ENCODE measurements around the gene P2RY10. TPM values are rescaled to one million over a fixed set of nuclear protein-coding genes. Genes with fewer than 3 reads are reported as not detected.

P2RY10 gene
- total RNA-seq, 2 donors from 2014 or later: 0.33 TPM; not detected in 1

DNA sequence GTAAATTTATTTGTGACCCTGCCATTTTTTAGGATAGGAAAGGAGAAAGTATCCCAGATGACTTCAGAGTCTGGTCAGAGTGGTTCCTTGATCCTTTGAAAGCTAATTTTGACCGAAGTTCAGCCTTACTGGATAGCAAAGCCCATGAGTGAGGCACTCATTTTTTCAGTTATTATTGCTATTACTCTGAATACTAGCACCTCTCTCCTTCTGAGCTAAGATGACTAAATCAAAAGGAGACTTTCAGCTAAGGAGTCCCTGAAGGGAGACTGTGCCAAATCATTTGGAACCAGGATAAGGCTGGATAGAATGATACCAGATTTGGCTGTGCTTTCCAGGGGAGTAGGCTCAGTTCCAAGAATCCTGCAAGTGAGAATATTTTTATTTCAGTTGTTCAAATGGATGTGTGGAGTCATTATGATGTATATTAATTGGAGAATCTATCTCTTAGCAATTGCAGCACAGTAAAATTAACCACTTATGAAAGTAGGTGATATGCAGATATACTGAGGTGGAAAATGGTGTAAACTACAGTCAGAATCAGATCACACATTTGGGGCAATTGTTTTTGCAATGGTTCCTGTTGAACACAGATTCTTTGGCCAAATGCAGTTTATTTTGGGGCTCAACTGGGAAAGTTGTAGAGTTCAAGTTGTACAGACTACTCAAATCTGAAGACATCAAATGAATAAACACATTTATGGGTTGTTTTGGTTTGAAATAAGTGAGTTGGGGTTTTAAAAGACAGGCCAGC, 1.2 kb downstream of the P2RY10 start:
- Mint-ChIP-seq H3K4me1 (peaks cover 4% of the 10 kb centered on the region), H3K27ac (no peak overlapping the region), H3K27me3 (ENCODE audit: insufficient read depth) (no peaks in the 10 kb centered on the region), H3K36me3 (ENCODE audit: low read depth) (no peaks in the 10 kb centered on the region), H3K4me3 (no peak overlapping the region), H3K9me3 (peaks cover 52% of the 10 kb centered on the region)
- no peak for TF ChIP-seq CTCF (conservative IDR thresholded peaks at IDR 0.05)
- Histone ChIP-seq H3K27me3 (ENCODE audit: control insufficient read depth, insufficient read depth, low read length, poor library complexity, severe bottlenecking) (no peaks in the 10 kb centered on the region), H3K4me3 (ENCODE audit: low read length) (no peak overlapping the region), H3K4me1 (ENCODE audit: control insufficient read depth, insufficient read depth, low read length) (no peaks in the 10 kb centered on the region), H3K9ac (ENCODE audit: extremely low read depth, low read length, poor library complexity, severe bottlenecking) (no peak overlapping the region), H3K27ac (ENCODE audit: low read depth, low read length) (no peak overlapping the region), H3K36me3 (ENCODE audit: control insufficient read depth, insufficient read depth, low read length) (no peaks in the 10 kb centered on the region), H3K9me3 (ENCODE audit: control insufficient read depth, low read length) (peaks cover 8% of the 10 kb centered on the region)
- 81% methylated on average over 1 of the region's 1 CpG; no CpG with 5 or more reads in 1 of the 2 experiments for WGBS, 2 experiments (ENCODE audit: insufficient coverage in 1 of 2, insufficient read length in 1 of 2)
- DNase-seq: no peak

- peaks cover 12% of the 10 kb centered on the region for H3K4me1 Mint-ChIP-seq
- H3K4me3 Mint-ChIP-seq: no peak overlapping the region
- no peak for TF ChIP-seq CTCF (conservative IDR thresholded peaks at IDR 0.05)
- H3K9me3 ChIP-seq (ENCODE audit: control insufficient read depth, low read length): no peaks in the 10 kb centered on the region
- H3K36me3 ChIP-seq (ENCODE audit: control insufficient read depth, insufficient read depth, low read length): no peaks in the 10 kb centered on the region
- no peak overlapping the region for H3K4me3 ChIP-seq (ENCODE audit: low read length)
- H3K27me3 ChIP-seq (ENCODE audit: control insufficient read depth, insufficient read depth, low read length, poor library complexity, severe bottlenecking): no peaks in the 10 kb centered on the region
- no peak overlapping the region for H3K27ac ChIP-seq (ENCODE audit: low read depth, low read length)
- 100% methylated on average over 2 of the region's 3 CpGs; no CpG with 5 or more reads in 1 of the 2 experiments for WGBS, 2 experiments (ENCODE audit: insufficient coverage in 1 of 2, insufficient read length in 1 of 2)
- no peak overlapping the region for H3K9ac ChIP-seq (ENCODE audit: extremely low read depth, low read length, poor library complexity, severe bottlenecking)
- H3K27me3 Mint-ChIP-seq (ENCODE audit: insufficient read depth): no peaks in the 10 kb centered on the region
- H3K9me3 Mint-ChIP-seq: peaks cover 45% of the 10 kb centered on the region
- H3K27ac Mint-ChIP-seq: no peak overlapping the region
- H3K4me1 ChIP-seq (ENCODE audit: control insufficient read depth, insufficient read depth, low read length): no peaks in the 10 kb centered on the region
- DNase-seq: no peak
- H3K36me3 Mint-ChIP-seq (ENCODE audit: low read depth): no peaks in the 10 kb centered on the region
These were observed 5.0 kb downstream of the P2RY10 start for GRCh38 chrX:78950009-78950835.

- Mint-ChIP-seq H3K27me3 (ENCODE audit: insufficient read depth) (no peaks in the 10 kb centered on the region), H3K9me3 (peaks cover 39% of the 10 kb centered on the region), H3K36me3 (ENCODE audit: low read depth) (no peaks in the 10 kb centered on the region), H3K4me1 (peaks cover 10% of the 10 kb centered on the region), H3K27ac (no peak overlapping the region), H3K4me3 (no peak overlapping the region)
- 67 to 78% methylated on average over 1 to 2 of the region's 2 CpGs for WGBS, 2 experiments (ENCODE audit: insufficient coverage in 1 of 2, insufficient read length in 1 of 2)
- H3K36me3 ChIP-seq (ENCODE audit: control insufficient read depth, insufficient read depth, low read length): no peaks in the 10 kb centered on the region
- no peaks in the 10 kb centered on the region for H3K4me1 ChIP-seq (ENCODE audit: control insufficient read depth, insufficient read depth, low read length)
- no peak overlapping the region for H3K4me3 ChIP-seq (ENCODE audit: low read length)
- H3K27ac ChIP-seq (ENCODE audit: low read depth, low read length): no peak overlapping the region
- H3K9ac ChIP-seq (ENCODE audit: extremely low read depth, low read length, poor library complexity, severe bottlenecking): no peak overlapping the region
- DNase-seq: no peak
- H3K9me3 ChIP-seq (ENCODE audit: control insufficient read depth, low read length): no peaks in the 10 kb centered on the region
- no peaks in the 10 kb centered on the region for H3K27me3 ChIP-seq (ENCODE audit: control insufficient read depth, insufficient read depth, low read length, poor library complexity, severe bottlenecking)
- no peak for TF ChIP-seq CTCF (conservative IDR thresholded peaks at IDR 0.05)
These were observed 12.0 kb downstream of the P2RY10 start for GRCh38 chrX:78957049-78957767.
